ENCODE measurements around the gene ELAVL3. TPM values are rescaled to one million over a fixed set of nuclear protein-coding genes. Genes with fewer than 3 reads are reported as not detected.

ELAVL3 gene
- total RNA-seq, 1 experiment from 2014 or later = not detected

DNA sequence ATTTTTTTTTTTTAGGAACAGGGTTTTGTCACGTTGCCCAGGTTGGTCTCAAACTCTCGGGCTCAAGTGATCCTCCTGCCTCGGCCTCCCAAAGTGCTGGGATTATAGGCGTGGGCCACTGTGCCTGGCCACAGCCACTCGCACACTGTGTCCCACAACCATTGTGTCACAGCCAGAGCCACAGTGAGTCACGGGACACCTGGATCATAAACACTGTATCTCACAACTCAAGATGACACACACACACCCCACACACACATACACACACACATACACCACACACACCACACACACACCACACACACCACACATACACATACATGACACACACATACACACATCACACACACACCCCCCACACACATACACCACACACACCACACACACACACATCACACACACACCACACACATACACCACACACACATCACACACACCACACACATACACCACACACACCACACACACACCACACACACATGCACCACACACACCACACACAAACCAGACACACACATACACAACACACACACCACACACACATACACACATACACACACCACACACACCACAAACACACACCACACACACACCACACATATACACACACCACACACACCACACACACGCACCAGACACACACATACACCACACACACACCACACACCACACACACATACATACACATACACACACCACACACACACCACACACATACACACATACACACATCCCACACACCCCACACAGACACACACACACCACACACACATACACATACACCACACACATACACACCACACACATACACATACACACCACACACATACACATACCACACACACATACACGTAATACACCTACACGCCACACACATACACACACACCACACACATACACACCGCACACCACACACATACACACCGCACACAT lies 16.2 kb downstream of the ELAVL3 start:
- DNase-seq (ENCODE audit: low read depth, low spot score) (no peak), ATAC-seq (no peak)
- no peaks in the 10 kb centered on the region for H3K9me3 ChIP-seq (ENCODE audit: control insufficient read depth, insufficient read depth, low read depth, low read length)
- intact Hi-C loops (cut with micrococcal nuclease; ENCODE audit: unreplicated experiment) (no loop called here), in situ Hi-C loops (cut with HindIII; ENCODE audit: low pct_unique_long_range_greater_than_20kb, low sequenced_read_pairs) (no loop called here)
- H3K4me1 ChIP-seq (ENCODE audit: control insufficient read depth, insufficient read depth, low read length) = no peaks in the 10 kb centered on the region
- H3K36me3 ChIP-seq (ENCODE audit: control insufficient read depth, insufficient read depth, low read length) = no peaks in the 10 kb centered on the region
- H3K27ac ChIP-seq (ENCODE audit: low read length) = no peak overlapping the region
- H3K27me3 ChIP-seq (ENCODE audit: control insufficient read depth, insufficient read depth, low read length) = no peaks in the 10 kb centered on the region
- H3K4me3 ChIP-seq (ENCODE audit: low read depth in 2 of 2, low read length in 2 of 2) = no peak overlapping the region
- TF ChIP-seq CTCF (IDR thresholded peaks at IDR 0.05) (no peak), REST (IDR thresholded peaks at IDR 0.05; ENCODE audit: insufficient read depth in 1 of 2, low read depth in 2 of 2, low read length in 1 of 2) (no peak), TCF7L2 (IDR thresholded peaks at IDR 0.05; ENCODE audit: low read depth, low read length) (no peak), SIN3A (IDR thresholded peaks at IDR 0.05; ENCODE audit: borderline replicate concordance, insufficient read depth, low read depth, low read length) (no peak), POLR2AphosphoS5 (IDR thresholded peaks at IDR 0.05; ENCODE audit: low read depth, low read length) (no peak)
- ChIA-PET POLR2A (no interaction called here), CTCF (no interaction called here)
- BruUV-seq (replicated peaks) = no TSS peak

DNA sequence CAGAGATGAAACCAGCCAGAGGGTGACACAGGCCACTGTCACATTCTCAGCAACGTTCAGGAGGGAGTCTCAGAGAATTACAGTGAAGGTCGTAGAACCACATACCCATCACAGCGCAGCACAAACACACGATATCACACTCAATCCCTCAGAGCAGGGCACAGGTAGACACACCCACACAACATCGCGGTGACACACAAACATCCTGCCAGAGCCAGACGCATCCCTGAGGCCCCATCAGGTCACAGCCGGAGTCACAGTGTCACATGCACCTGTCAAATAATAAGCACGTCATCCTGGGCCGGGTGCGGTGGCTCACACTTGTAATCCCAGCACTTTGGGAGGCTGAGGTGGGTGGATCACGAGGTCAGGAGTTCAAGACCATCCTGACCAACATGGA lies 17.5 kb downstream of the ELAVL3 start:
- H3K4me1 ChIP-seq (ENCODE audit: control insufficient read depth, insufficient read depth, low read length) = no peaks in the 10 kb centered on the region
- no peak overlapping the region for H3K27ac ChIP-seq (ENCODE audit: low read length)
- H3K27me3 ChIP-seq (ENCODE audit: control insufficient read depth, insufficient read depth, low read length) = no peaks in the 10 kb centered on the region
- DNase-seq (ENCODE audit: low read depth, low spot score) (no peak), ATAC-seq (no peak)
- in situ Hi-C loops (cut with HindIII; ENCODE audit: low pct_unique_long_range_greater_than_20kb, low sequenced_read_pairs) = no loop called here
- TF ChIP-seq CTCF (IDR thresholded peaks at IDR 0.05) (no peak), REST (IDR thresholded peaks at IDR 0.05; ENCODE audit: insufficient read depth in 1 of 2, low read depth in 2 of 2, low read length in 1 of 2) (no peak), POLR2AphosphoS5 (IDR thresholded peaks at IDR 0.05; ENCODE audit: low read depth, low read length) (no peak), SIN3A (IDR thresholded peaks at IDR 0.05; ENCODE audit: borderline replicate concordance, insufficient read depth, low read depth, low read length) (no peak), TCF7L2 (IDR thresholded peaks at IDR 0.05; ENCODE audit: low read depth, low read length) (no peak)
- H3K9me3 ChIP-seq (ENCODE audit: control insufficient read depth, insufficient read depth, low read depth, low read length) = no peaks in the 10 kb centered on the region
- H3K4me3 ChIP-seq (ENCODE audit: low read depth in 2 of 2, low read length in 2 of 2) = no peak overlapping the region
- no TSS peak for BruUV-seq (replicated peaks)
- ChIA-PET CTCF (no interaction called here), POLR2A (interaction anchor here (0.7 kb wide), 3 partner anchors 20 to 114 kb away, joined by 4 to 11 read pairs (median 6); partner anchors contain the start of gene ACP5)
- intact Hi-C loops (cut with micrococcal nuclease; ENCODE audit: unreplicated experiment) = no loop called here
- no peaks in the 10 kb centered on the region for H3K36me3 ChIP-seq (ENCODE audit: control insufficient read depth, insufficient read depth, low read length)
